Right lobe of liver (tissue), 4 donors: ENCODE measurements around the gene ZNF254.

Experiments used
- POLR2A ChIP-seq: fragments of 450-650 bp; IDR thresholded peaks from one replicate; pipeline ENCODE4 v1.6.1; 2017; ENCODE audit warnings: antibody characterized with exemption, mild to moderate bottlenecking
- TF ChIP-seq, protein P1 (sequence below), 4 donors: fragments of 200-600 bp in 3 of 4; fragments of 450-650 bp in 1 of 4; IDR thresholded peaks; one replicate each; pipeline versions ENCODE4 v1.5.1 to v1.8.0; 2016 to 2022; ENCODE audit warnings: antibody characterized with exemption in 4 of 4, mild to moderate bottlenecking in 2 of 4
- donor health status: DM: no; HTN: no; CAD: no.
- donor health status: DM: no; HTN: no; CAD: no.
- donor health status: DM: no; HTN: yes; CAD: no.

DNA sequence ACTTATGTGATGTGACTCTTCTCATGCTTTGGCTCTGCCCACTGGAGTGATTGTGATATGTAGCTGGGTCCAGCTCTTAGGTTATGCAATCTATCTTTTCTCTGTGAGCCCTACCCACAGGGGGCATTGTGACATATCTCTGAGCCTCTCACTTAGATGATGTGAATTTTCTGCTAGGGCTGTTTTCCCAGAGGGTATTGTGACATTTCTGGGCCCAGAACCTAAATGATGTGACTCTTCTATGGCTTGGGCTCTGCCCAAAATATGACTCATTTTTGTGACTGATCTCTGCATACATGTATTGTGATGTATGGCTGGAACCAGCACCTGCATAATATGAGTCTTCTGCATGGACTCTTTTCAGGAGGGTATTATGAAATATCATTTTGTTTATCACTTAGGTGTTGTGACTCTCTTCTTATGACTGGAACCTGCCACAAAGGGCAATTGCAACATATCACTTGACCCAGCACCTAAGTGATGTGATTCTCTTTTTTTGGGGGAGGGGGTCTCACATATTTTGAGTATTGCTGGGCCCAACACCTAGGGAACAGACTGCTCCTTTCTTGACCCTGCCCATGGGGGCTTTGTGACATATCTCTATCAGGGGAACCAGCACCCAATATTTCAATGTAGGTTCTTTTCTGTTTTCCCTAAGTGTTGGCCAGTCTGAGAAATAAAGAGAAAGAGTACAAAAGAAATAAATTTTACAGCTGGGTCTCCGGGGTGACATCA lies 12.1 kb upstream of the ZNF254 start:
- TF ChIP-seq, protein P1, sequence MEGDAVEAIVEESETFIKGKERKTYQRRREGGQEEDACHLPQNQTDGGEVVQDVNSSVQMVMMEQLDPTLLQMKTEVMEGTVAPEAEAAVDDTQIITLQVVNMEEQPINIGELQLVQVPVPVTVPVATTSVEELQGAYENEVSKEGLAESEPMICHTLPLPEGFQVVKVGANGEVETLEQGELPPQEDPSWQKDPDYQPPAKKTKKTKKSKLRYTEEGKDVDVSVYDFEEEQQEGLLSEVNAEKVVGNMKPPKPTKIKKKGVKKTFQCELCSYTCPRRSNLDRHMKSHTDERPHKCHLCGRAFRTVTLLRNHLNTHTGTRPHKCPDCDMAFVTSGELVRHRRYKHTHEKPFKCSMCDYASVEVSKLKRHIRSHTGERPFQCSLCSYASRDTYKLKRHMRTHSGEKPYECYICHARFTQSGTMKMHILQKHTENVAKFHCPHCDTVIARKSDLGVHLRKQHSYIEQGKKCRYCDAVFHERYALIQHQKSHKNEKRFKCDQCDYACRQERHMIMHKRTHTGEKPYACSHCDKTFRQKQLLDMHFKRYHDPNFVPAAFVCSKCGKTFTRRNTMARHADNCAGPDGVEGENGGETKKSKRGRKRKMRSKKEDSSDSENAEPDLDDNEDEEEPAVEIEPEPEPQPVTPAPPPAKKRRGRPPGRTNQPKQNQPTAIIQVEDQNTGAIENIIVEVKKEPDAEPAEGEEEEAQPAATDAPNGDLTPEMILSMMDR (IDR thresholded peaks at IDR 0.05), result no peak
- TF ChIP-seq POLR2A, result no peak
